ENCODE data around the gene GALNT17.

GRCh38 chr7:71627651-71628050, 495.7 kb downstream of the GALNT17 start:
- no peak for TF ChIP-seq POLR2A (IDR thresholded peaks at IDR 0.05)
- no peak for TF ChIP-seq CTCF (IDR thresholded peaks at IDR 0.05)
- TF ChIP-seq POLR2AphosphoS5 (IDR thresholded peaks at IDR 0.05): no peak

Measured in breast epithelium (tissue), 3 donors.